Suppressor macrophage (primary cell): ENCODE measurements around the gene CACNA1H.
"Not testable (repeated sequence)": the region's sequence is repeated elsewhere in the genome, so short reads cannot be mapped to it uniquely, and the experiment has no call there.

Experiments
- DNase-seq, 4 experiments: peaks; one replicate each; pipeline ENCODE4 v3.0.0-alpha.2; 2020 to 2022

The CACNA1H gene

DNA sequence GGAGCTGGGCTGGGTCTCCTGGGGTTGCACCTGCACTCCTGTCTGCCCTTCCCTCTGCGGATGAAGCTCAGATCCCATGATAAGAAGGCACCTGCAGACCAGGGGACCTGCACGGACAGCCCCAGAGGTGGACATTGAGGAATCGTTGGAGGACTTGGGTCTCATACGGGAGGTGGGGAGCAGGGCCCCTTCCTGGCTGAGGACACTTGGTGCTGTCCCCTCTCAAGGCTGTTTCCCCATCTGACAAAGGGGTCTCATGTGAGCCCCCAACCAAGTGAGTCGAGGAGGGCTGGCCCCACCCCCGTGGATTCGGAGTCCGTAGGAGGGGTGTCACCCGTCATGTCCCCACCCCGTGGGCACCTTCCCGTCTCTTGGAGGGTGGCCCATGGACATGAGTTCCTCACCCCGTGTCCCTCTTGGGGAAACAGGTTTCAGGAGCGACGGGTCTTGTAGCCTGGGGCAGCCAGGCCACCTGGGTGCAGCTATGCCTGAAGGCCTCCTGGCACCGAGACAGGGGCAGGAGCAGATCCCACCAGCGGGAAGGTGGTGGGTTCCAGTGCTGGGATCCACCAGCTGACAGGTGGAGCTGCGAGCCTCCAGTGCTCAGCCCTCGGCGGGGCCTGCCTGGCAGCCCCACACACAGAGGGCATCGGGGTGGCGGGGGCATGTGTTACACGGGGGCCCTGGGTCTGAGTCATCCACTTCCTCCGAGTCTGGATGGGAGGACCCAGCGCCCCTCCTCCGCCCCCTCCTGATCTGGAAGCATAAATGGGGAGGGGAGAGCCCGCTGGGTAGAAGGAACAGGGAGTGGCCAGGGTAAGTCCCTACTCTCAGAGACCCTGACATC, 102.6 kb downstream of the CACNA1H start, which contains the start of gene TPSD1:
Gene TPSD1 (plus strand): TSS at position 794 of the 847 bp plus-strand sequence. CDS start 212 bp downstream, outside the sequence.
- DNase-seq = not testable (repeated sequence)

DNA sequence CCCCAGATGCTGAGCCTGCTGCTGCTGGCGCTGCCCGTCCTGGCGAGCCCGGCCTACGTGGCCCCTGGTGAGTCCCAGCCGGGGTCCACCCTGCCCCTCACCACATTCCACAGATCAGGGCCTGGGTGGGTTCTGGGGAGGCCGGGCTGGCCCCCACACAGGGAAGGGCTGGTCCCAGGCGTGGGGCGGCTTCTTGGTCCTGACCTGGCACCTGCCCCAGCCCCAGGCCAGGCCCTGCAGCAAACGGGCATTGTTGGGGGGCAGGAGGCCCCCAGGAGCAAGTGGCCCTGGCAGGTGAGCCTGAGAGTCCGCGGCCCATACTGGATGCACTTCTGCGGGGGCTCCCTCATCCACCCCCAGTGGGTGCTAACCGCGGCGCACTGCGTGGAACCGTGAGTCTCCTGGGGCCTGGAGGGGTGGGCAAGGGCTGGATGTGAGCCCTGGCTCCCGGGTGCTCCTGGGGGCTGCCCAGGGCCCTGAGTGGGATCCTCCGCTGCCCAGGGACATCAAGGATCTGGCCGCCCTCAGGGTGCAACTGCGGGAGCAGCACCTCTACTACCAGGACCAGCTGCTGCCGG, 103.5 kb downstream of the CACNA1H start:
- not testable (repeated sequence) for DNase-seq

DNA sequence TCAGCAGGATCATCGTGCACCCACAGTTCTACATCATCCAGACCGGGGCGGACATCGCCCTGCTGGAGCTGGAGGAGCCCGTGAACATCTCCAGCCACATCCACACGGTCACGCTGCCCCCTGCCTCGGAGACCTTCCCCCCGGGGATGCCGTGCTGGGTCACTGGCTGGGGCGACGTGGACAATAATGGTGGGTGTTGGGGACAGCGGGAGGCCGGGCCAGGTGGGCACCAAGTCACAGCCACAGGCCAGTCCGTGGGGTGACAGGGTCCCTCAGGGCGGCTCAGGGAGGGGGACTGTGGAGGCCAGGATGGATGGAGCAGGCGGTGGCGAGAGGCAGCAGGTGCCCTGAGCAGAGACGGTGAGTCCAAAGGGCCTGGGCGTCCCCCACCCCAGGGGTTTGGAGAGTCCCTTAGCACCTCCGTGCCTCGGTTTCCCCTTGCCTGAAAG, 104.0 kb downstream of the CACNA1H start:
- no peak for DNase-seq

DNA sequence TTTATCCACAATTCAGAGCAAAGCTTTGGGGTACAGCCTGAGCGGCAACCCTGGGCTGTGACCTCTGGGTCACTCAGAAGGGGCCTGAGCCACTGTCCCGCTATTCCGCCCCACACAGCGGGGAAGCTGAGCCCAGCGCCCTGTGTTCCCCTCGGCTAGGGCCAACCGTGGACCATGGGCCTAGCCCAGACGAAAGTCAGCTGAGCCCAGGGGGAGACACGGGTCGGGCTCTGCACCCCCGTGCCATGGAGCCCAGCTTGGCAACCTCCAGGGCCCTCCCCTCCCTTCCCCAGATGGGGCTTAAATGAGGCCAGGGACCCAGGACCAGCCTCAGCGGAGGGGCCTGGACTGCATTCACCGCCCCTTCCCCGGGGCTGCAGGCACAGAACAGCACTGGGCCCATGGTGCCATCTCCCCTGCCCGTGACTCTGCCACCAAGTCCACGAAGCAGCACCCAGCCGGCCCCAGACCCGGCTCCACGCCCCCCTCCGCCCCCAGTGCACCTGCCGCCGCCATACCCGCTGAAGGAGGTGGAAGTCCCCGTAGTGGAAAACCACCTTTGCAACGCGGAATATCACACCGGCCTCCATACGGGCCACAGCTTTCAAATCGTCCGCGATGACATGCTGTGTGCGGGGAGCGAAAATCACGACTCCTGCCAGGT, 104.8 kb downstream of the CACNA1H start:
- no peak for DNase-seq

DNA sequence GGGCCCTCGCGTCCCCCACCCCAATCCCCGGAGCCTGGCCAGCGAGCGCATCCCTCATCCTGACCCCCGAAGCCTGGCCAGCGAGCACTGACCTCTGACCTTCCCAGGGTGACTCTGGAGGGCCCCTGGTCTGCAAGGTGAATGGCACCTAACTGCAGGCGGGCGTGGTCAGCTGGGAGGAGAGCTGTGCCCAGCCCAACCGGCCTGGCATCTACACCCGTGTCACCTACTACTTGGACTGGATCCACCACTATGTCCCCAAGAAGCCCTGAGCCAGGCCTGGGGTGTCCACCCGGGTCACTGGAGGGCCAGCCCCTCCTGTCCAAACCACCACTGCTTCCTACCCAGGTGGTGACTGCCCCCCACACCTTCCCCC, 105.3 kb downstream of the CACNA1H start:
- no peak for DNase-seq

DNA sequence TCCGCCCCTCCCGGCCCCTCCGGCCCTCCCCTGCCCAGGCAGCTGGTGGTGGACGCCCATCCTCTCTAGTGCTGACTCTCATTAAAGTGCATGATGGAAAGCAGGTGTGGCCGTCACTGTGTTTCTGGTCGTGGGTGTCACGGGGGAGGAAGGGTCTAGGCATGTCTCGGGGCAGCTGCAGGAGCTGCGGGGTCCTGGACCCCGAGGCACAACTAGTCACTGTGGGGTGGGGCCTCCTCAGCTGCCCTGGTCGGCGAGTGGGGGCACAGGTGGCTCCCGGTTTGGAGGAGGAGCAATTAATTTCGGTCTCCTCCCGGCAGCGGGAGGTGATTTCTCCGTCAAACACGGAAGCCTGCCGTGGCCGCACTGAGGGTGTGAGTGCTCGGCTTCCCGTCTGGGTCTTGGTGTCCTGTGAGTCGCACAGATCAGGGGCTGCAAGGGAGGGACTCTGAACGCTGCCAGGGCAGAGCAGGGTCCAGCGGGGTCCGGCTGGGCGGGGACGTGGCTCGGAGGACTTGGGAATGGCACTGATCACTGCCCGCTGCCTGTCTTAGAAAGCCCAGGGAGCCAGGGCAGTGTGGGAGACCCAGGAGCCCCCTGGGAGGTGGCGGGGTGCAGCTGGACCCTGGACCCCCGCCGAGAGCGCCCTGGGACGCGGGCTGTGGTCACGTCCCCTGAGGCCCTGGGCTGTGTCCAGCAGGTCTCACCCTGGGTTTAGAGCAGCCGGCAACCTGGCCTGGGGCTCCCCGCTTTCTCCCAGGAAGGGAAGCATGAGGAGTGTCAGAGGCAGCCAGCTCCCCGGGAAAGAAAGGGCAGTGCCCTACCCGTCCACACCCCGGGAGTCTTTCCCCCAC, 106.2 kb downstream of the CACNA1H start:
- DNase-seq = no peak

DNA sequence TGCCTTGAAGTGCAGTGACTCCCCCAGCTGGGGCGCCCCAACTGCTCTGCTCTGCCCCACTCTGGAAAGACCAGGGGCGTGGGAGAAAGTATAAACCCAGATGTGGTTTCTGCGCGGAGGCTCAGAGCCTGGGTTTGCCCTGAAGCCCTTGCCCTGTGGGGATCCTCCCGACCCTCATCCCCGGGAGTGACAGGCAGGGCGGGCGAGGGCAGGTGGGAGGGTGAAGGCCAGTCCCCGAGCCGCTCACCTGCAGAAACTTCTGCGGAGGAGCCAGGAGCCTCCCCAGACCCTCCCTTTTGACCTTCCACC, 106.8 kb downstream of the CACNA1H start:
- DNase-seq = no peak

DNA sequence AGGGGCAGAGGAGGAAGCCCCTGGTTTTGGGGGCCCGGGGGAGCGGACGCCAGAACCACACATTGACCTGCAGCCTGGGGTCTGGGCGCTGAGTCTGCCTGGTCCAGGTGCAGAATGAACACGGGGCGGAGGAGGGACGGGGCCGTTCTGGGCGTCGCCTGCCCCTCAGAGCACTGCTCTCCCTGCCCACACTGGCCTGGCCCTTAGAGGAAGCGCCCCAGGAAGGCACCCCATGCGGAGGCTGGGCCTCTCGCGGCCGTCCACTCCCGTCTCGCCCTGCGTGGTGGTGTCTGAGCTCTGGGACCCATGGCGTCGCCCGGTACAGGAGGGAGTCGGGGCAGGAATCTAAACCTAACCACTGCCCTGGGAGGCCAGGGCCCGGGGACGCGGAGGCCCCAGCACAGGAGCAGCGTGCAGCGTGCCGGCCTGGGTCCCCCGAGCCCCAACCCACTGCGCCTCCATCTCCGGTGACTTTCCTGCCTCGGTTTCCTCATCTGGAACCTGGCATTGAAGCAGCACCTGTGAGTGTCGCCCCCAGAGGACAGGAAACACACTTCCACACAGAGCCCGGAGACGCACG, 107.3 kb downstream of the CACNA1H start:
- DNase-seq = no peak

DNA sequence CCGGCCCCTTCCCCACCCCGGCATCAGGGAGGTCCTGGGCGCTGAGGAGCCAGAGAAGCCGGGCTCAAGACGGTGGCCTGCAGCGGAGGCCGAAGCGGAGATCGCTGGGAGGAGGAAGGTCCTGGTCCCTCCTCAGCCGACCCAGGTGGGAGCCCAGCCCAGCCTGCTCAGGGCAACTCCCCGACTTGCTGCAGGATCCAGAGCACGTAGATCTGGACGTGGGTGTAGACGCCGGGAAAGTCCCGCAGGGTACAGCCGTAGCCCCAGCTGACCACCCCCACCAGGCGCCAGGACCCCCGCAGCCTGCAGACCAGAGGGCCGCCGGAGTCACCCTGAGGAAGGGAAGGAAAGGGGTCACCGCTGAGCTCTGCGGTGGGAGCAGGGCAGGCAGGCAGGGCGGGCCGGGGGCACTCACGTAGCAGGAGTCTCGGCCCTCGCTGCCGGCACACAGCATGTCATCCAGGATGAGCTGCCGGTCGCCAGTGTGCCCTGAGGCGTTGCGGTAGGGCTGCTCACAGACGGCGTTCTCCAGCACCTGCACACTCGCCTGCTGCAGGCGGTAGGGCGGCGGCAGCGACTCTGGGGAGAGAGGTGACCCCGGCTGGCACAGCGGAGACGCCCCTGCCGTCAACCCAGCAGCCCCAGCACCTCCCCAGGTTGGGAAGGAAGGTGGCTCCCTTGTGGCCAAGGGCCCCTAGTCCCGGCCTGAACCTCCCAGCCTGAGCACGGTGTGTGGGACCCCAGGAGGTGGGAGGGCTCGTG, 108.4 kb downstream of the CACNA1H start:
- DNase-seq = no peak

DNA sequence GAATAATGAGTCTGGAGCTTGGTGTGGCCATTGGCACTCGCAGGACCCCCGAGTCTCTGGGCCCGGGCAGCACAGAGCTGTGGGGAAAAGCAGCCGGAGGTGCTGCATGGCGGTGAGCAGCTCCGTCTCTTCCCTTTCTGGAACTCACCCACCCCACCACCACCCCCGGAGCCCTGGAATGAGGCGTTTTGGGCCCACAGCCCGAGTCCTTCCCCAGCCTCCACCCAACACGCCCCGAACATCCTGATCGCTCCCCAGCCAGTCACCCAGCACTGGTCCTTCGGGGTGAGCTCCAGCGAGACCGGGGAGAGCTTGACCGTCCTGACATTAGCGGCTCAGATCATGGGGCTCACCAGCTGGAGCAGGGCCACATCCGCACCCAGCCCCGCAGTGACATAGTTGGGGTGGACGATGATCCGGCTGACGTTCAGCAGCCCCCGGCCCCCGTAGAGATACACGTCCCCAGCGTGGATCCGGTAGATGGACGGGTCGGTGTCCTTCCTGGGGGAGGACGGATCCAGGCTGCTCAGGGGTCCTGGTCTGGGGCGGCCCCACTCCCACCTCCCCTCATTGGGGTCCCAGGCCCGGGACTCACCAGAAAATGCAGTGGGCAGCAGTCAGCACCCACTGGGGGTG, 109.4 kb downstream of the CACNA1H start:
- DNase-seq = no peak

DNA sequence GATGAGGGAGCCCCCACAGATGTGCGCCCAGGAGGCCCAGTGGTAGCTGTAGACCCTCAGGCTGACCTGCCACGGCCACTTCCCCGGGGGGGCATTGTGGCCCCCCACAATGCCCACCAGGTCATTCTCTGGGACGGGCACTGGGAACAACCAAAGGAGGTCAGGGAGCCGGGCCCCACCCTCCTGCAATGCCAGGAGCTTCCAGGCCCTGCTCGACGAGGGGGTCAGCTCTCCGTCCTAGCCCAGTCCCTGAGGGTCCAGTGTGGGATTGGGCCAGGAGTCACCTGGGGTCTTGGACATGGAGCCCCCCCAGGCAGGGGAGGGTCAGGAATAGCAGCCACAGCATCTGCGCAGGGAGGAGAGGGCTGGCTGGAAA, 109.9 kb downstream of the CACNA1H start:
- DNase-seq = no peak

DNA sequence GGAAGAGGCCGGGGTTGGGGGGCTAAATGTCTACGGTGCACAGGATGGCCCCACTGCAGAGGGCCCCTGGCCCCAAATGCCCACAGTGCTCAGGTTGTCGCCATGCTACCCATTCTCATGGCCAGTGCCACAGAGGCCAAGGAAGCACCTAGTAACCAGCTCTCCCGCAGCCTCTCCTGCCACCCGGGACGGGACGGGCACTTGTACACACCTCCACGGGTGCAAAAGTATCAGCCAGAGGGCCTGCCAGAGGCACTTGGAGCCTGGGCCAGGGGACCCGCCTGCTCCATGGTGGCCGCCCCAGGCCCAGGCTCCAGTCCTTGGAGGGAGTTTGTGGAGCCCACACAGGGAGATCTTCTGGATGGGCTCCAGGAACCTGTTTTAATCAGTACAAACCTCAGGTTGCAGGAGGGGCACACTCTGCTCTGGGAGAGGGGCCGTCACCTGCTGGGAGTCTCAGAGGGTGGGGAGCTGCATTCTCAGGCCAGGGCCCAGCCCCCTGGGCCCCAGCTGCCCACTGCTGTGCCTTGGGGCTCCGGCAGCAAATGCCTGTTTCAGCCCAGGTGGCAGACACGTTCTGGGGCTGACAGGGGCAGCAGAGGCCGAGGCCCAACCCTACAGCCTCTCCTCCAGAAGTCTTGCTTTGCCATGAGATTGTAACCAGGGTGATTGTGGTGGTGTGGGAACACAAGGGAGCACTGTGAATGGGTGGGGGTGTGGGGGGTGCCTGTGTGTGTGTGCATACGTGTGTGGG, 110.9 kb downstream of the CACNA1H start:
- DNase-seq = no peak

DNA sequence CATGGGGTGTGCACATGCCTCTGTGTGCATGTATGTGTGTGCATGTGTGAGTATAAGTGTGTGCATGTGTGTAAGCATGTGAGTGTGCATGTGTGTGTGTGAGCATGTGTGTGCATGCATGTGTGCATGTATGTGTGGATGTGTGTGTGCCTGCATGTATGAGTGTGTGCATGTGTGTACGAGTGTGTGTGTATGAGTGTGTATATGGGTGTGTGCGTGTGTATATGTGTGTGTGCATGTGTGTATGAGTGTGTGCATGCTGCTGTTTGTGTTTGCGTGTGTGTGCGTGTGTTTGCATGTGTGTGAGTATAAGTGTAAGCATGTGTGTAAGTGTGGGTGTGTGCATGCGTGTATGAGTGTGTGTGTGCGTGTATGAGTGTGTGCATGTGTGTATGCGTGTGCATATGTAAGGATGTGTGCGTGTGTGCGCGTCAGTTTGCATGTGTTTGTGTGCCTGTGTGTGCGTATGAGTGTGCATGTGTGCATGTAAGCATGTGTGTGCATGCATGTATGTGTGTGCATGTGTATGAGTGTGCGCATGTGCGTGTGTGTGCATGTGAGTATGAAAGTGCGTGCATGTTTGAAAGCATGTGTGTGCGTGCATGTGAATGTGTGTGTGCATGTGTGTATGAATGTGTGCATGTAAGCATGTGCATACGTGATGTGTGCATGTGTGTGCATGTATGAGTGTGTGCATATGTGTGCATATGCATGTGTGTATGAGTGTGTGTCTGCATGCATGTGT, 111.6 kb downstream of the CACNA1H start:
- no peak for DNase-seq

DNA sequence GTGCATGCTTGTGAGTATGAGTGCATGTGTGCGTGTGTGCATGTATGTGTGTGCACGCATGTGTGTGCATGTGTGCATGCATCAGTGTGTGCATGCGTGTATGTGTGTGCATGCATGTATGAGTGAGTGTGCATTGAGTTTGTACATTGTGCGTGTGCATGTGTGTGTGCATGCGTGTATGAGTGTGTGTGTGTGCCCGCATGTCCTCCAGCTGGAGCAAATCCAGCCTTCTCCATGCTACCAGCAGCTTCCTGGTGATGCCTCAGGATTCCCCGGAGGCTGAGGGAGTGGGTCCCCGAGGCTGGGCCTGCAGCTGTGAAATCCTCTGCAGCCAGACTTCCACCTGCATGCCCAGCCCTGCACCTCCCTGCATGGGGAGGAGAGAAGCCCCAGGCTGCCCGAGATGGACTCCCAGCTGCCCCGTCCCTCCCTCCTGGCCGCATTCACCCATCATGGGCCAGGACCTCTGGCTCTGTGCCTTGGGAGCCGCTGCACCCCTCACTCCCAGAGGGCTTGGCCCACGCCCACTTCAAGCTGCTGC, 112.3 kb downstream of the CACNA1H start:
- no peak for DNase-seq

DNA sequence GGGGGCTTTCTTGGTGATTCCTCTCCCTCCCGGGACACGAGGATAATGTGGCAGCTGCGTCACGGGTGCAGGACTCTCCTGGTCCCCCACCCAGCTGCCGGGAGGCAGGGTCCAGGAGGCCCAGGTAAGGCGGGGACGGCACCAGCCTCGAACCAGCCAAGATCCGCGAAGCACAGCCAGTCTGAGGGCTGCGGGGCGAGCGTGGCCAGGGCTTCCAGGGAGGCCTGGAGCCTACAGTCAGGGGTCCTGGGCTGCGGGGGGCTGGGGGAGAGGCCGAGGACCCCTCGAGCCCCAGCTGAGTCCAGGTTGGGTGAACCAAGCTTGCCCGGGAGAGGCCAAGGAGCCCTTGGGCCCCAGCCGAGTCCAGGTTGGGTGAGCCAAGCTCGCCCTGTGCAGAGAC, 112.9 kb downstream of the CACNA1H start:
- DNase-seq = no peak

DNA sequence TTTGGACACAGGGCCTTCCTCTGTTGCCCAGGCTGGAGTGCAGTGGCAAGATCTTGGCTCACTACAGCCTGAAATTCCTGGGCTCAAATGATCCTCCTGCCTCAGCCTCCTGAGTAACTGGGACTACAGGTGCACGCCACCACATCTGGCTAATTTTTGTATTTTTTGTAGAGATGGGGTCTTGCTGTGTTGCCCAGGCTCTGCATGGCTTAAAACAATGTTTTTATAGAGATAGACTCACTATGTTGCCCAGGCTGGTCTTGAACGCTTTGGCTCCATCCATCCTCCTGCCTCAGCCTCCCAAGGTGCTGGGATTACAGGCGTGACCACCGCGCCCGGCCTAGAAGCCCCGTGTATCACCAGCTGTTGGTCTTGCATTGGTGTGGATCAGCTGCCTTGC, 116.5 kb downstream of the CACNA1H start:
- DNase-seq = not testable (repeated sequence)

DNA sequence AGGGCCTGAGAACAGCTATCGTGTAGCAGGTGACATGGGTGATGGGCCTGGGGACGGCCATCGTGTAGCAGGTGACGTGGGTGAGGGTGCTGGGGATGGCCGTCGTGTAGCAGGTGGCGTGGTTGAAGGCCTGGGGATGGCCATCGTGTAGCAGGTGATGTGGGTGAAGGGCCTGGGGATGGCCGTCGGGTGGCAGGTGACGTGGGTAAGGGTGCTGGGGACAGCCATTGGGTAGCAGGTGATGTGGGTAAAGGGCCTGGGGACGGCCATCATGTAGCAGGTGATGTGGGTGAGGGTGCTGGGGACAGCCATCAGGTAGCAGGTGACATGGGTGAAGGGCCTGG, 118.4 kb downstream of the CACNA1H start:
- no peak for DNase-seq
